HG03442 (cell line): ENCODE data around the gene NCKAP5.
"Not testable (repeated sequence)": the region's sequence is repeated elsewhere in the genome, so short reads cannot be mapped to it uniquely, and the experiment has no call there.

ENCODE experiments used
- ATAC-seq: cut with Tn5 transposase; IDR thresholded peaks from one replicate; pipeline ENCODE4 v1.9.1; 2021; ENCODE audit warnings: mild to moderate bottlenecking, moderate library complexity; ENCODE audit not compliant: unreplicated experiment

NCKAP5 gene

GRCh38 chr2:133475610-133476009, 92.7 kb downstream of the NCKAP5 start:
- no peak for ATAC-seq

DNA sequence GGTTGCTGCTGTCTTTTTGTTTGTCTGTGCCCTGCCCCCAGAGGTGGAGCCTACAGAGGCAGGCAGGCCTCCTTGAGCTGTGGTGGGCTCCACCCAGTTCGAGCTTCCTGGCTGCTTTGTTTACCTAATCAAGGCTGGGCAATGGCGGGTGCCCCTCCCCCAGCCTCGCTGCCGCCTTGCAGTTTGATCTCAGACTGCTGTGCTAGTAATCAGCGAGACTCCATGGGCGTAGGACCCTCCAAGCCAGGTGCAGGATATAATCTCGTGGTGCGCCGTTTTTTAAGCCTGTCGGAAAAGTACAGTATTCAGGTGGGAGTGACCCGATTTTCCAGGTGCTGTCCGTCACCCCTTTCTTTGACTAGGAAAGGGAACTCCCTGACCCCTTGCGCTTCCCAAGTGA, 97.8 kb downstream of the NCKAP5 start:
- not testable (repeated sequence) for ATAC-seq

- no peak for ATAC-seq
These were observed 105.5 kb downstream of the NCKAP5 start for GRCh38 chr2:133462811-133463210.

DNA sequence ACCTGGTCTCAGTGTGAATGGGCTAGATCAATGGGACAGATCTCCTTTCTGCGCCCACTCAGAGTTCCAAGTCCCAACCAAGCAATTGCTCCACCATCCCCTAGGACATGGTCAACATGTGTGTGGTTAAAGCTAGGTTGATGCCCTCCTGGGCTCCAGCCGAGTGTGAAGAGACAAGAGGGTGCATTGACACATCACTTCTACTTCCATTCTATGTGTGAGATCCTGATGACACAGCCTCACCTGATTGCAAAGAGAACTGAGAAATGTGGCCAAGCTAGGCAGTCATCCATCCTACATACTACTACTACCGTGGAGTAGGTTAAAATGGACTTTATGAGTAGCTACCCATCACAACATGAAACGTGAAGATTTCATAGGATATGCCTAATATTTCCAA, 106.8 kb downstream of the NCKAP5 start:
- no peak for ATAC-seq

- no peak for ATAC-seq
These were observed 108.7 kb downstream of the NCKAP5 start for GRCh38 chr2:133459590-133459989.

- ATAC-seq: no peak
These were observed 110.0 kb downstream of the NCKAP5 start for GRCh38 chr2:133458280-133458679.

DNA sequence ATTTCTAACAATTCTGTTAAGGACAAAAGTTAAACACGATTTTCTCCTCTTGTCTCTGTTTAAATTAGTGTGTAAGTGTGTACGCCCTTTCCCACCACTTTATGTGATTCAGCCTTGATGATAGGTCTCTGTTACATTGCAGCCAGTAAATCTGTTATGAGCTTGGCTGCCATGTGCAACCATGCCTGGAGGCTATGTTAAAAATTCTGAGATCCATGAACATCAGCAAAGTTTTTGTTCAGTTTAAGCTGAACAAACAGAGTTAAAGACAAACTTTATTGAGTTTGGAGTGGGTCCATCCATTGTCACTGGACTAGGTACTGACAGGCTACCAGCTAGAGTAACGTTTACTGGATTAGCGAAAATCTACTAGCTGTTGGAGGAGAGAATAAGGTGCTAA, 110.4 kb downstream of the NCKAP5 start:
- ATAC-seq: no peak

- ATAC-seq: no peak
These were observed 111.3 kb downstream of the NCKAP5 start for GRCh38 chr2:133456971-133457370.

- no peak for ATAC-seq
These were observed 112.1 kb downstream of the NCKAP5 start for GRCh38 chr2:133456156-133456555.

DNA sequence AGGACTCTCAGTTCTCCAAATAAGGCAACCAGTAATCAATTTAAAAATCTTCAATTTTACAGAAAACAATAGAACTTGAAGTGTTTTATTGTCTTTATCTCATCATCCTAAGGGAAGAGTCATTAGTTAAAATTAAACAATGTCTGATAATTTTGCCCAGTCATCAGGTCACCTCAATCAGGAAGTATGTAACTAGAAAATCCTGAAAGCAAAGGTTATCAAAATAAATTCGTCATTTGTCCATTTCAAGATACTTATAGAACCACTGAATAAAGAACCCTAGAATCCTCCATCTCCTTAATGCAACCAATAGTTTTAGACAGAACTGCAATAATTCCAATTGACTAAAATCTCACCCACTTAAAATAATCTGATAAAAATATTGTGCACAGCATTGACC, 115.2 kb downstream of the NCKAP5 start:
- no peak for ATAC-seq

- no peak for ATAC-seq
These were observed 115.7 kb downstream of the NCKAP5 start for GRCh38 chr2:133452583-133452982.

DNA sequence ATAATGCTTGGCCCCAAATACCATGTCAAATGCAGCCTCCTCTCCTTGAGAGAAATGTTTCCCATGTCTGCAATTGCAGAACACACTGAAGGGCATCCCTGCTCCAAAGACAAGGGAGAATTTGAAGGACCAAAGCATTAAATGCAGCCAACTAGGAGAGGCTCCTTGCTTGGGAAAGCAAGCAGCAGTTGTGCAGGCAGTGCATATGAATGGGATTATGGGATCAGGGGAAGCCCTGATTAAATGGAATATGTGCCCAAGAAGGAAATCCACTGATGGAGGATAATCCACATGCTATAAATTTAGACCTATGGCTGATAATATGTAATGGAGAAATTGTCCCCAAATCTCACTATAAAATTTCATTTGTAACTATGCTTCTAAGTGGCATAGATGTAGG, 116.1 kb downstream of the NCKAP5 start:
- ATAC-seq: no peak

DNA sequence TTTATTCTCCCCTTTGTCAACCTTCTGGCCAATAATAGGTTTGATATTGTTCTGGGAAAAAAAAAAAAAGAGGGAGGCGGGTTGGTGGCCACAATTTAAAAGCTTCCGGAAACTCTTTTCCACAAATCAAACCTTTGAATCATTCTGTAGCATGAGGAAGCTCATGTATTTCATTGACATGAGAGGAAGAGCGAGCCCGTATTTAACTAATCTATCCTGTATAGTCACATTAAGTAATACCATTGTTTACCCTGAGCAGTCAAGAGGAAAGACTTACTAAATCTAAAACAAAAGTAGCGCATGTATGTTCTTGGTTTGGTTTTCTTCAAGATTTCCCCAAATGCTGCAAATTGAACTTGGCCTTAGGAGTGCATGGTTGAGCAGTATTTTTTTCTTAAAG, 120.1 kb downstream of the NCKAP5 start:
- ATAC-seq: no peak

DNA sequence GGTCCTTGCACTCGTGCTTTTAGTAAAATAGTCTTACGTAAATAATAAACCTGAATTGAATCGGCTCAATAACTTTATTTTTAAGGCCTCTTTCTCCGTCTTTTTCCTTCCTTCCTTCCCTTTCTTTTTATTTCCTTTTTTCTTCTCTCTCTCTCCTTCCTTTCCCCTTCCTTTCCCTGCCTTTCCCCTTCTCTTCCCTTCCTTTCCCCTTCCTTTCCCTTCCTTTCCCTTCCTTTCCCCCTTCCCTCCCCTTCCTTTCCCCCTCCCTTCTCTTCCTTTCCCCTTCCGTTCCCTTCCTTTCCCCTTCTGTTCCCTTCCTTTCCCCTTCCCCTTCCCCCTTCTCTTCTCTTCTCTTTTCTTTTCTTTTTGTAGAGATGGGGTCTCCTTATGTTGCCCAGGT, 121.0 kb downstream of the NCKAP5 start:
- no peak for ATAC-seq

- no peak for ATAC-seq
These were observed 123.8 kb downstream of the NCKAP5 start for GRCh38 chr2:133444465-133444864.

DNA sequence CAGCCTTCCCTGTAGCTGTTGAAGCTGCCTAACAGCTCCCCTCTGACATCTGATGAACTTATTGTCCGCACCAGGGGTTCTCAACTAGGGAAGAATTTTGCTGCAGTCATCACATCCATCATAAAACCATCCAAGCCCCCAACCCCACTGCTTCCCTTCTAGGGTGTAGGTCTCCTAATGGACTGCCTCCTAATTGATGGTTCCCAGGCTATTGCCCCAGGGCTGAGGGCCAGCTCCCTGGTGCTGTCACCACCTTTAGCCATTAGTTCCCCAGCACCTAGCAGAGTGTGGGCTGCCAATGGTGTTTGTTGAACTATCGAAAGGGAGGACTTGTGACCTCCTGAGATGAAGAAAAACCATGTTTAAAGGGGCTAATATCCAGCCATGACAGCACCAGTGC, 125.9 kb downstream of the NCKAP5 start:
- no peak for ATAC-seq

DNA sequence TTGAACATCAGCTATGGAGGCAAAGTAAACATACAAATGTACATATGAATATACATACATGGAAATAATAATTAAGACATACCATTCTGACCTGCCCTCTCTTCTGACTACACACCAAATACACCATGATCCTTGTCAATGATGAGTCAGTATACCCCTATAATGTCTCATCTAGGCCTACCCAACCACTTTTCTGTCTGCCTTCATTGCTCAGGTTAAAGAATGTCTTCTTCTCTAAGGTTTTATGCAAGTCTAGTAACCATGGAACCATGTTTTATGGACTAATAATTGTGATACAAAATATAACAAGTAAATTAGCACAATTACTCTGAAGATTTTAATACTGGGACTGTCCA, 128.7 kb downstream of the NCKAP5 start:
- ATAC-seq: no peak

GRCh38 chr2:133438848-133439564, 129.3 kb downstream of the NCKAP5 start:
- no peak for ATAC-seq

DNA sequence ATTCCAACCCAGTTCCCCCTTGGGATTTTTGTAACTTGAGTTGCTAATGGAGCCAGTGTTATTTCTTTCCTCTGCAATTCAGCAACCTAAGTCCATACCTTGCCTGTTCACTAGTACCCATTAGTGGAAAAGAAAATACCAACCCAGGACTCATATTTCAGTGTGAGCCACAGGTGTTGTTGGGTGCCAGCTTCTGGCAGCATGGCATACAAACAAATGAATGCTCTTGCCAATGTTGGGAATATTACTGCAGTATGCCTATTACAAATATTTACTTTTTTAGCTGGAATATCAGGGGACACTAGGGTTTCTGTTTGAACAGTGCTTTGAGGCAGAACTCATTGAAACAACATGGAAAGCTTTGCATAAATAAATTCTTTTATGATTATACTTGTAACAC, 130.2 kb downstream of the NCKAP5 start:
- no peak for ATAC-seq

GRCh38 chr2:133437492-133437891, 130.8 kb downstream of the NCKAP5 start:
- ATAC-seq: no peak

GRCh38 chr2:133434959-133435668, 133.1 kb downstream of the NCKAP5 start:
- ATAC-seq: no peak
